Frontal cortex (tissue), 4 donors: ENCODE results near the gene OR6M1. TPM values are rescaled to one million over a fixed set of nuclear protein-coding genes. Genes with fewer than 3 reads are reported as not detected.

Experiments
- DNase-seq, 2 donors: peaks; one replicate each; pipeline ENCODE4 v3.0.0; 2012; ENCODE audit warnings: low spot score in 2 of 2
- FAIRE-seq: peaks from 2 replicates; lab custom pipeline; 2012; peaks lifted over from hg19 to GRCh38; lab: Jason Lieb, UNC
- total RNA-seq: library from RNA; depleted of rRNA; stranded (reverse); fragments of >200 nt; gene quantifications from one replicate; pipeline ENCODE4 v1.2.3, GENCODE V29; 2014
- donor health status: control.
- donor health status: control.
- donor health status: control.

Gene OR6M1, protein sequence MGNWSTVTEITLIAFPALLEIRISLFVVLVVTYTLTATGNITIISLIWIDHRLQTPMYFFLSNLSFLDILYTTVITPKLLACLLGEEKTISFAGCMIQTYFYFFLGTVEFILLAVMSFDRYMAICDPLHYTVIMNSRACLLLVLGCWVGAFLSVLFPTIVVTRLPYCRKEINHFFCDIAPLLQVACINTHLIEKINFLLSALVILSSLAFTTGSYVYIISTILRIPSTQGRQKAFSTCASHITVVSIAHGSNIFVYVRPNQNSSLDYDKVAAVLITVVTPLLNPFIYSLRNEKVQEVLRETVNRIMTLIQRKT
- not detected for total RNA-seq

DNA sequence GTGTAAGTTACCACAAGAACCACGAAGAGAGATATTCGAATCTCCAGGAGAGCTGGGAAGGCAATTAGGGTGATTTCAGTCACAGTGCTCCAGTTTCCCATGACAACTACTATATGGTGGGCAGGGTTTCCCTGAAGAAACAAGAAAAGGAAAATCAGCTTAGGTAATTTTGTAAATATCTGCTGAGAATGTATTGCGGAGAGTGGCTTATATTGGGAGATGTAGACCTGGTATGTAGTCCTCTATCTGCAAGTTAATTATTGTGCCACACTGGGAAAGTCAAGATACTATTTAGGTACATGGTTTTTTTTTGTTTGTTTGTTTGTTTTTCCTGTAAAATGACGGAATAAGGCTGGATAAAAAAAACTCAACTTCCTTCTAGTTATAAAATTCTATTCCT, at the start of gene OR6M1:
TSS of gene OR6M1 (minus strand) at position 101 of the 400 bp plus-strand sequence. CDS start at position 101, 0 bp downstream.
- FAIRE-seq (no peak), DNase-seq (no peak)

DNA sequence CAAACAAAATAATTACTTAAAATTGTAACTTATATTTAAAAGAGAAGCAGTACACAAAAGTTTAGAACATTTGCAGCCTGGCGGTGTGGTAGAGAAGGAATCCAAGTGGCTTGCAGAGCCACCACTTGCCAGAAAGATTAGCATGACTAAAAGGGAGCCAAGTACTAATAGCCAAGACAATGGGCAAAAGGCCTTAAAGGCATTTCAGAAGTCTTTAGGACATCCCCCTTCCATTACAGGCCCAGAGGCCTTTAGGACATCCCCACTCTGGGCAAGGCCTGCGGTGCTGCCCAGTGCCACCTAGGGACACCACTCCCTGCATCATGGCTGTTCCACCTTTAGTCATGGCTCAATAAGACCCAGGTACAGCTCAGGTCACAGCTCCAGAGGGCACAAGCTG, 46.9 kb upstream of the OR6M1 start:
- FAIRE-seq: no peak

DNA sequence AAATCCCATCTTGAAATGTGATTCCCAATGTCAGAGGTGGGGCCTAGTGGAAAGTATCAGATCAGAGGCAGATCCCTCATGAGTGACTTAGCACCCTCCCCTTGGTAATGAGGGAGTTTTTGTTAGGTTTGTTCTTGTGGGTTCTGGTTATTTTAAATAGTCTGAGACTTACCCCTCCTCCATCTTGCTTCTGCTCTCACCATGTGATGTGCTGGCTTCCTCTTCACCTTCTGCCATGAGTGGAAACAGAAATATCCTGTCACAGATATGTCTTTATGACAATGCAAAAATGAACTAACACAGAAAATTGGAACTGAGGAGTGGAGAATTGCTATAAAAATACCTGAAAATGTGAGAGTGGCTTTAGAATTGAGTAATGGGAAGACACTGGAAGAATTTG, 46.2 kb upstream of the OR6M1 start:
- DNase-seq: no peak
- FAIRE-seq: no peak

More for the DNA sequence above, 46.9 kb upstream of the OR6M1 start:
- no peak for DNase-seq

DNA sequence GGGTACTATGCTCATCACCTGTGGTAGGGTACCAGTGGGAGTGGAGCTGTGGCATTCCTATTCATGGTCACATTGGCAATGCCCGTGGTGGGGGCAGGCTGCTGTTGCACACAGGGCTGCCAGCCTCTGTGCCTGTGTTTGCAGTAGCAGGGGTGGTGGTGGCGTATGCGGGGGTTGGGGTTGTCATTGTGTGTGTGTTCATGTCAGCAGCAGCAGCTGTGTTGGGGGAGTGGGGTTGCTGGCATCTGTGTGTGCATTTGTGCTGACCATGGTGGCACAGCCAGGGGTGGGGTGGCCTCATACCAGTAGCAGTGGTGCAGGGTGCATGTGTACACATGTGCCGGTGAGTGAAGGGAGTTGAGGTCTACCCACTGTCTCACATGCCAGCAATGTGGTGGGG, 45.0 kb upstream of the OR6M1 start:
- no peak for FAIRE-seq

DNA sequence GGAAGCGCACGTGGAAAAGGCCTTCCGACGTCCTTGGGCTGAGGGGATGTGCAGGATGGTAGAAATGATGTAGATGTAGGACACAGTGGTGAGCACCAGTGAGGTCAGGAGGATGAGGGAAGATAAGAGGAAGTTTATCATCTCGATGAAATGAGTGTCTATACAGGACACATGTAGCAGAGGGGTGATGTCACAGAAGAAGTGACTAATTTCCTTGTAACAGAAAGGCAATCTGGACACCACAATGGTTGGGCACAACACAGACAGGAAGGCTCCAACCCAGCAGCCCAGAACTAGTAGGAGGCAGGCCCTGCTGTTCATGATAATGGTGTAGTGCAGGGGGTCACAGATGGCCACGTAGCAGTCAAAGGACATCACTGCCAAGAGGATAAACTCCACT, 35.0 kb upstream of the OR6M1 start:
- FAIRE-seq: no peak
- no peak for DNase-seq

More for the DNA sequence above, 45.0 kb upstream of the OR6M1 start:
- no peak for DNase-seq

DNA sequence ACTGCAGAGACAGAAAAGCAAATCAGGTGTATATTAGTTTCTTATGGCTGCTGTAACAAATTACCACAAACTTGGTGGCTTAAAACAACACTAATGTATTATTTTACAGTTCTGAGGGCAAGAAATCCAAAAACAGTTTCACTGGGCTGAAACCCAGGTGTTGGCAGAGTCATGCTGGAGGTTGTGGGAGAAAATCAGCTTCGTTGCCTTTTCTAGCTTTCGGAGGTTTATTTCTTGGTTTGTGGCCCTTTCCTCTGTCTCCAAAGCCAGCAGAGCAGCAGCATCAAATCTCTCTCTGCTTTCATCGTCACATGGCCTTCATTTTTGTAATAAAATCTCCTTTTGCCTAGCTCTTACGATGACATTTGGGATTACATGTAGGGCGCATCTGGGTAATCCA, 33.0 kb upstream of the OR6M1 start:
- no peak for FAIRE-seq
- DNase-seq: no peak

DNA sequence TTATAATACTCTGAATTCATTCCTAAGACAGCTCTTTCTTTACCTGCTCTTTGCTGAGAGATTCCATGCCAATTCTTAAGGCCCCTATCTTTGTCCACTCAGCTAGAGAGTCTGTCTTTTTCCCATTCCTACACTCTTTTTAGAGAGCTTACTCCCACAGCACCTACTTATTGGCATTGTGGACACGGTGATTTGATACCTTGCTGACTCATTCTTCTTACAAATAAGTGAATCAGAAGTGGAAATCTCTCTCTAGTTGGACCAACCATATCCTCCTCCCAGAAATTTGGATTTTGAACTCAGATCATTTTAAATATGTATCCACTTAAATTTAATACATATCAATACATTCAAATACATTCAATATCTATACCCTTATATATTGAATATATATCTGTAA, 32.5 kb upstream of the OR6M1 start:
- FAIRE-seq (no peak), DNase-seq (no peak)

DNA sequence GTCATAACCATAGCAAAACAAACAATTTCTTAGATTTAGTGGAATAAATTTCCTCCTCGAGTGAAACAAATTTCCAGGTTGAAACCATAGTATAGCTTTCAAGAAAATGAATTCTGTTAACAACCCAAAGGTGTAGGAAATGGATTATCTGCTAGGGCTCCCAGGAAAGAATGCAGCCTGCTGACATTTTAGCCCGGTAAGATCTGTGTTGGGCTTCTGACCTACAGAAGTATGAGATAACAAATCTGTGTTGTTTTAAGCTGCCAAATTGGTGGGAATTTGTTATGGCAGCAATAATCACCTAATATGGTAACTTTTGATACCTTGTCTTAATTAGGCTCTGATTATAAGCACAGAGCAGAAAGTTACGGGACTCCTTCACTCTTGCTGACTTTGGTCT, 32.0 kb upstream of the OR6M1 start:
- DNase-seq (no peak), FAIRE-seq (no peak)

DNA sequence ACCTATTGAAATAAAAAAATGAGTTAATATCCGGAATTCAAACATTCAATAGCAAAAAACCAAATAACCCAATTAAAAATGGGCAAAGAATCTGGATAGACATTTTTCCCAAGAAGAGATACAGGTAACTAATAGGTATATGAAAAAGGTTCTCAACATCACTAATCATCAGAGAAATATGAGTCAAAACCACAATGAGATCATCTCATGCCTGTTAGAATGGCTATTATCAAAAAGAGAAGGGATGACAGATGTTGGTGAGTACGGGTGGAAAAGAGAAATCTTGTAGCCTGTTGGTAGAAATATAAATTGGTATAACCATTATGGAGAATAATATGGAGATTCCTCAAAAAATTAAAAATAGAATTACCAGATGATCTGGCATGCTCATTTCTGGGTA, 26.9 kb upstream of the OR6M1 start:
- DNase-seq (no peak), FAIRE-seq (no peak)

DNA sequence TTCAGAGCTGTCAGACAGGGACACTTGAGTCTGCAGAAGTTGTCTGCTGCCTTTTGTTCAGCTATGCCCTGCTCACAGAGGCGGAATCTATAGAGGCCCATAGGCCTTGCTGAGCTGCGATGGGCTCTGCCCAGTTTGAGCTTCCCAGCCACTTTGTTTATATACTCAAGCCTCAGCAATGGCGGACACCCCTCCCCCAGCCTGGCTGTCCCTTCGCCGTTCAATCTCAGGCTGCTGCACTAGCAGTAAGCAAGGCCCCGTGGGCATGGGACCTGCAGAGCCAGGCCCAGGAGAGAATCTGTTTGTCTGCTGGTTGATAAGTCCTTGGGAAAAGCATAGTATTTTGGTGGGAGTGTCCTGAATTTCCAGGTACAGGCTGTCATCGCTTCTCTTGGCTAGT, 23.6 kb upstream of the OR6M1 start:
- FAIRE-seq: no peak

DNA sequence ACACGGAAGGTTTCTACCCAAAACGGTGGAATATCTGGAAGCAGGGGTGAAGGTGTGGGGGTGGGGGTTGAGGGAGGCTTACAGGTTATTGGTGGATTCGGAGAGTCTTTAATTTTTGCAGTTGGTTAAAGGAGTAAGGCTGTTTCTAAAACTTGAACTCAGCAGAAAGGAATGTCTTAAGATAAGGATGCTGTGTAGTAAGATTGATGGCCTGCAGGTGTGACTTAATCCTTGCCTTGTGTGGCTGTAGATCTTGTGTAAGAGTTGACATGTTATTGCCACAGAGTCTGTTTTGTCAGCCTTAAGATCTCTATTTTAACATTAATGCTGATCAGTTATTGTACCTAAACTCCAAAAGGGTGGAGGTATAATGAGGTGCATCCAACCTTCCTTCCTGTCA, 16.4 kb upstream of the OR6M1 start:
- no peak for FAIRE-seq
- DNase-seq: no peak

More for the DNA sequence above, 23.6 kb upstream of the OR6M1 start:
- DNase-seq: no peak

DNA sequence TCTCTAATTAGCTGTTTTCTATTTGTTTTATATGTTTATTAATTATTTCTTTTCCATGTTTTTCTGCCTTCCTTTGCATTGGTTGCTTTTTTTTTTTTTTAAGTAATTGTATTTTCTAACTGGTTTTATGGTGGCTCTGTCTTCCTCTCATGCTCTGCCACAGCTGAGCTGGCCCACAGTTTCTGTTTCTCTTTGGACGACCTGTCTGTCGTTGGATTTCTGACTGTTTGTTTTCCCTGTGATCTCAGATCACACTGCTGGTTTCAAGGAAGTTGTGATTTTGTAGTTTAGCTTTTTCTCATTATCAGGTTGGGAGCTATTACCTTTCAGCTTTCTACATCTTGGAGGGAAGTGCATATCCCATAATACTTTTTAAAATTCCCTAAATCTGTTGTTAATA, 15.9 kb upstream of the OR6M1 start:
- no peak for DNase-seq

DNA sequence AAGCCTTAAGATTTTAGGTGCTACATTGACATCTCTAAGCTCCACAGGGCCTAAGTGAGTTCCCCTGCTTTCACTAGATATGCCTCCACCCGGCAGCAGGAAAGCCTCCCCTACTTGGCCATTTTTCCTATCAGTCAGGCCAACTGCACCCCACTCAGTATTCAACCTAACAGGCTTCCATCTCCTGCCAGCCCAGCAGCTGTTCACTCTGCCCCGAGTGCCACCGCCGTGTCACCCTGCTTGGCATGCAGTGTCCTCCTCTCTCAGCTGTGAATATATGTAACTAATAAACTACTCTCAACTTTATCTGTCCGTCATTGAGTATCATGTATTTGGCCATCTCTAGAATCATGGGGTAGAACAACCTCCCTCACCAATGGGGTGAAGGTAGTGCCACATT, 9.0 kb upstream of the OR6M1 start:
- FAIRE-seq: no peak

More for the DNA sequence above, 15.9 kb upstream of the OR6M1 start:
- FAIRE-seq: no peak

DNA sequence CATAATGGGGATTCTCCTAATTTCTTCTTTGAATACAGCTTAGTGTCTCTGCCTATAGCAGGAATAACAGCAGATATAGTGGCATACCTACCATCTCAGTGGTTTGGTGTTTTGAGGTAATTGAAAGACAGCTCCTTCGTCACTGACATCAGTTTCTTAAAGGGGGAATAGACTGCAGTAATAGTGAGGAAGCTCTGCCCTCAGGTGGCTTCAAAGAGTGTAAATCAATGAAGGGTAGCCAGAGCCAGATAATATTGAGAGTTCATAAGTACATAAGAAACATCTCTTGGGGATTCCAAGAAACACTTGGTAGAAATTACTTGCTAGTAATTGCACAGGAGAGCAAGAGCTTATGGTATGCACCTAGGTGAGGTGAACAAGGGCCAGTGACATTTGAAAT, 4.4 kb downstream of the OR6M1 start:
- DNase-seq (no peak), FAIRE-seq (no peak)

More for the DNA sequence above, 9.0 kb upstream of the OR6M1 start:
- DNase-seq: no peak

DNA sequence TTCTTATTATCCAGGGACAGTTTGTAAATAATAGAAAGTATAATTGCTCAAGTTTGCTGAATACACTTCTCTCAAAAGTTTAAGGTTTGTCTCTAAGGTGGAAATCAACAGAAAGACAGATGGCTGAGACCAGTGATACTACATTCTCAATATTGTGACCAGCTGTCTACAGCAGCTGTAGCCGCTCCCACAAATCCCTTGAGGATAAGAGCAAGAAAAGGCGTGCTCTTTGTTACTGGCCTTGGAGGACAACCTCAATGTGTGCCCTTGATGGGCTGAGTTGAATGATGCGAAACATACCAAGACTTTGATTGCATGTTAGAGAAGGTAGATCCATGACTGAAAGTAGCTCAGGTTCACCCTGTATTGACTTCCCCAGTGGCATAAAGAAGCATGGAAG, 6.1 kb downstream of the OR6M1 start:
- no peak for DNase-seq
- FAIRE-seq: no peak

DNA sequence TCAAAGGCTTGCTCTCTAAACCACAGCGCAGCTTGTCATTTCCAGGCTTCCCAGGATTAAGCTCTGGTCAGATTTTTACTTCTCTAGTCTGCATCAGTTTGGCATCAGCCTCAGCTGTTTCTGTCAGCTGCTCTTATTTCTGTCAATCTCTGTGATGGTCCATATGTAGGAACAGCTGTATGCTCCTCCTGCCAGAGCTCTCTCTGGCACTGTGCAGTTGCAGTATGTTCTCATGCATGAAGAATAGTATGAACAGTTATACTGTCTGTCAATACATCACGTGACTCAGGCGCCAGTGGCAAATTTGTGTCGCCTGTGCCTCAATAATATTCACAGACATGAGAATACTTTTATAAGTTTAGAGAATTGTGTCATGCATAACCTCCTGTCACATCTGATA, 6.7 kb downstream of the OR6M1 start:
- DNase-seq (no peak), FAIRE-seq (no peak)

DNA sequence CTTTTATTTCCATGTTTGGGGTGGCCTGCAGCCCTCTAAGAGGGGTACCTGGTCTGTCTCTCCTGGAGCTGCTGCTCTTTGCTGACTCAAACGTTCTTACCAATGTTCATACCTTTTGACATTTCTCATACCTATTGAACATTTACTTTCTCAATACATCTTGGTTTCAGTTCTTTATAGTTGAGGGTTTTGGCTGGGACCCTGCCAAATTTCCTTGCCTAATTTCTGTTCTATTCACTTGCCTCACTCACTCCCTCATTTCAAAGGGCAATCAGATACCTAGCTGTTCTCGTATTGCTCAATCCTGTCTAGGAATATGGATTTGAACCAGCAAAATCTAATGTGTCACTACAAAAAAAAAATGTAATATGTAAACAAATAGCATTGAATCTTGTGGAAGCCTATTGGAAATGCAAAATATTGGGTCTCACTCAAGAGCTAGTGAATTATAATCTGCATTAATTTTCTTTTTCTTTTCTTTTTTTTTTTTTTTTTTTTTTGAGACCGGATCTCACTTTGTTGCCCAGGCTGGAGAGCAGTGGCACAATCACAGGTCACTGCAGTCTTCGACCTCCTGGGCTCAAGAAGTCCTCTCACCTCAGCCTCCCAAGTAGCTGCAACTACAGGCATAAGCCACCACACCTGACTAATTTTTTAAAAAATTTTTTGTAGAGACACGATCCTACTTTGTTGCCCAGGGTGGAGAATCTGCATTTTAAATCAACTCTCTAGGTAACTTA, 7.5 kb downstream of the OR6M1 start:
- FAIRE-seq (no peak), DNase-seq (no peak)

DNA sequence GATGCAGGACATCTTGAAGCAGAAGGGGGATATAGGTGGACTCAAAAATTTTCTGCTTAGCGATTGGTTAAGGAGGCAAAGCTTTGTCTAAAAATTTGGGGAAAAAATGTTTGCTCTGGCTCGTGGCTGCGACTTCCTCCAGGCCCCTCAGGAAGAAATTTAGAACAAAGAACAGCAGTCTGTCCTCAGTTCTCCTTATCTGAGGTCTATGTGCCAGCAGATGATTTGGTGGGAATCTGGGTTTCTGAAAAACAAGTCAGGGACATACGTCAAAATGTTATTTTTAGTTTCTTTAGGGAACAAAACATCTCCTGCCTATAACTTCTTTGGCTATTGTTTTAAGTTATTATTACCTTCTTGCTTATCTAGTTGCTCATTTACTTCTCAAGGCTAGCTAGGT, 8.1 kb downstream of the OR6M1 start:
- DNase-seq (no peak), FAIRE-seq (no peak)

DNA sequence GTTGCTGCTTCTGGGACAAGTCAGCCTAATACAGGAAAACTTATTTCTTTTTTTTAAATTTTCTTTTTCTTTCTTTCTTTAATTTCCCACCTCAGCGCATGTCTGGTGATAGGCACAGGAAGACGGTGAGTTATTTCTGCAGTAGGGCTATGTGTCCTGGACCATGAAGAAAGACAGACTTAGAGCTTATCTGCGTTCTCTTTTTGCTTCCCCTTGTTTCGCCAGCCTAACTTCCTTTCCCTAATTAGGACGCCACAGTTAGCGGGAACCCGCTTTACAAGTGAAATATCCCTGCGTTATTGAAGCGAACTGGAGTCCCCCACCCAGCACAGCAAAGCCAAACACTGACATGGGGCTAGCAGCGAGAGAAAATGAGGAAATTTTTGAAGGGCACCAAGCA, 8.6 kb downstream of the OR6M1 start:
- FAIRE-seq (no peak), DNase-seq (no peak)

DNA sequence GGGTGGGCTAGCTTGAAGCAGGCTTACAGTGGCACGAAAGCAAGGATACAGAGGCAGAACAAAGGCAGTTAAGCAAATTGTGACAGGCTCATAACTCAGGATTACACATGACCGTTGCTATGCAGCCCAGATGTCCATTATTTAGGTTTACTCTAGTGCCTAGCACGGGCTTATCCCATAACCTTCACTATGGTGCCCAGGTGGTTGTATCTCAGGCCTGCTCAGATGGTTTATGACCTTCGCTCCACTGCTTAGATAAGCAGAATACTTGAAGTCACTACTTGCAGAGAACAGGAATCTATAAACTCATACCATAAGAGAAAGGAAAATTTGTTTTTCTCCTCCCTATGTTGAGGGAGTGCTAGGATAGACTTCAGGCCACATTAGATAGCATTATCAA, 9.0 kb downstream of the OR6M1 start:
- FAIRE-seq: no peak
- no peak for DNase-seq

DNA sequence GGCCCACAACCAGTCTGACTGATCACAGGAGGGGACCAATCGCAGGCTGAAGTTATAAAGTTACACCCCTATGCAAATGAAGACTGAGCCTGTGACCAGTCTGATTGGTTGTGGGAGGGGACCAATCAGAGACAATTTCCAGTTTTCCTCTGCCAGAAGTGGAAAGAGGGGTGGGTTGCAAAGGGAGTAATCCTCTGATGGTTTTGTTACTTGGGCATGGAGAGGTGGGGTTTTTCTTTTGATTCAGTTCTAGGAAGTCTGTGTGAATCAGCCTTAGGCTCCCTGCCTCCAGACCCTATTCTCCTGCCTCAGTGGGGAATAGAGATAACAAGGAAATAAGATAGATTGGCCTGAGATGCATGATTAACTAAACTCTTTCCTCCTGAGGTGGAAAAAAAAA, 9.9 kb downstream of the OR6M1 start:
- FAIRE-seq (no peak), DNase-seq (no peak)

DNA sequence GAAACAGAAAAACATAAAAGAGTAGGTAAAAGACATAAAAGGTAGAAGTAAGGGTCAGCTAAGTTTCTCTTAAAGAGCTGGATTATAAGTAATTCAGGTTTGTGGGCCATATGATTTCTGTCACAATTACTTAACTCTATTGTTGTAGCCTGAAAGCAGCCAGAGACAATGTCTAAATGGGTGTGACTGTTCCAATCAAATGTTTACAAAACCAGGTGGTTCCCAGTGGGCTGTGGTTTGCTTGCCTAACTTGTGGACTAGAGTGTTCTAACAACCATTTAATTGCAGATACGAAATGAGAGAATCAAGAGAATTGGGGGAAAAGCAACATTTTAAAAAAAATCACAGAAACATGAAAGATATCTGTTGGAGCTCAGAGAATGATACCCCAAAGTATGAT, 22.6 kb downstream of the OR6M1 start:
- no peak for FAIRE-seq
- DNase-seq: no peak
